Activated T-helper 1 cell treated with Interleukin-2 at 50 U/mL for 16 hours (primary cell): ENCODE measurements around the gene TASOR2.

Experiments
- DNase-seq: peaks from one replicate; pipeline ENCODE4 v3.0.0-alpha.2; 2020; ENCODE audit warnings: low read depth

TASOR2 gene

GRCh38 chr10:5684318-5684970 lies at the start of gene TASOR2:
TASOR2 (plus strand) TSS chr10:5684838; CDS start chr10:5720643, 35,805 bp downstream.
- peak; percentile 94 for DNase-seq

GRCh38 chr10:5634918-5635317 lies 49.7 kb upstream of the TASOR2 start:
- DNase-seq, result no peak

DNA sequence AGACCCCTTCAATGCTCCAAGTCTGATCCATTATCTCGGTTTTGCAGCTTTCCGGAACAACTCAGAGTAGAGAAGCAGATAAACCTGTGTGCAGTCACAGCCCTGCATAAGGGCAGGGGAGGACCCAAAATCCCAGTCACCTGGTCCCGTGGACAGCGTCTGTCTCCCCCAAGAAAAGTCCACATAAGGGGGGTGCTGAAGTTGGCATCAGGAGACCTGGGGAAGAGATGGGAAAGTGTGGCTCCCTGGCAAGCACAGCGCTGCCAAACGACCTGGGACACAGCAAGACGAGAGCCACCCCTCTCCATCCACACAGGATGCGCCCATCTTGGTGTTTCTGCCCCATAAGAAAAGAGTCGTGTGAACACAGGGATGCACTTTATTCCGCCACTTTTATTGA lies 46.1 kb upstream of the TASOR2 start:
- no peak for DNase-seq

GRCh38 chr10:5639066-5639465 lies 45.6 kb upstream of the TASOR2 start:
- no peak for DNase-seq

DNA sequence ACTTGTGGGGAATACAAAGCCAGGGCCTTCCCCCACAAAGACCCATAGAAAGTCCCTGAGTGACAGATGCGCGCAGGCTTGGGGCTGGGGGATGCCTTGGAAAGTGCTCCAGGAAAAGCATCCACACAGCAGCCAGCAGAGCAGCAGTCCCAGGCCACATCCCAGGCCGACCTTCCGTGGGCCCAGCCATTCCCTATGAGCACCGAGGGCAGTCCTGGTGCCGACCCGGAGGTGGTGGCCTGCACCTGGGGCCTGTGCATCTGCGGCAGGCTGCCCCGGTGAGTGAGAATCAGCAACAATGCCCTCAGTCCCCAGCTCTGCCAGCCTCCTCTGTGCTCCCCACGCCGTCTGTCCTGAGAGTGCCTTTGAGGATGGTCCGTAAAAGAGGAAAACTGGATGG lies 44.6 kb upstream of the TASOR2 start:
- no peak for DNase-seq

DNA sequence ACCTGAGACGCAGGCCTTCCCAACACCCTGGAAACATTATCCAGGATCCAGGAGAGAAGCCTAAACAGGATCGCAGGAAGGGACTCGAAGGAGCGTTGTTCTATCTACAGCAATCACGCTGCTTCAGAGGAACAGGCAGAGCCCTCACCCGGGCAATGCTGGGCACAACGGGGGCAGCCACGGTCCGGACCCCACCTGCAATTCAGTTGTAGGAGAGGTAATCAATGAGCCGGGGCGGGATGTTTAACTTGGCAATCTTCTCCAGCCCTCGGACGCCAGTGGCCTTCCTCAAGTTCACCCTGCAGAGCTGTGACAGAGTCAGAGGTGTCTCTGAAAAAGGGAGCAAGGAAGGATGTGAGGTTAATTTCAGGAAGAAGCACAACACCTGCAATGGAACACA lies 44.1 kb upstream of the TASOR2 start:
- DNase-seq, result no peak

DNA sequence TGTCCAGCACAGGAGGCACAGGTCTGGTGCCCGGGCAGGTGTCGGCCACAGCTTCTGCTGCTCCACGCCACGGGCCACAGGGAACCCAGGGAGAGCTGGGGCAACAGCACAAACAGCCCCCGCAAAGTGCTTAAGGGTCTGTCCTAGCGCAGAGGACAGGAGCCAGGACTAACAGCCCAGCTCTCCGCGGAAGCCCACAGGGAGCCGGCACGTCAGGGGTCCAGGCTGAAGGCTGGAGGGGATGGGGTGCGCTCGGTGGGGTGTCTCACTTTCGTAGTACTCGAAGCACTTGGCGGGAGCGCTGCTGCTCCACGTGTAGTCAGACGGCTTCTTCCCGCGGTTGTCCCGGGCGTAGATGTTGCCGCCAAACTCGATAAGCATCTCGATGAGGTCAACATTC lies 43.1 kb upstream of the TASOR2 start:
- DNase-seq, result no peak

DNA sequence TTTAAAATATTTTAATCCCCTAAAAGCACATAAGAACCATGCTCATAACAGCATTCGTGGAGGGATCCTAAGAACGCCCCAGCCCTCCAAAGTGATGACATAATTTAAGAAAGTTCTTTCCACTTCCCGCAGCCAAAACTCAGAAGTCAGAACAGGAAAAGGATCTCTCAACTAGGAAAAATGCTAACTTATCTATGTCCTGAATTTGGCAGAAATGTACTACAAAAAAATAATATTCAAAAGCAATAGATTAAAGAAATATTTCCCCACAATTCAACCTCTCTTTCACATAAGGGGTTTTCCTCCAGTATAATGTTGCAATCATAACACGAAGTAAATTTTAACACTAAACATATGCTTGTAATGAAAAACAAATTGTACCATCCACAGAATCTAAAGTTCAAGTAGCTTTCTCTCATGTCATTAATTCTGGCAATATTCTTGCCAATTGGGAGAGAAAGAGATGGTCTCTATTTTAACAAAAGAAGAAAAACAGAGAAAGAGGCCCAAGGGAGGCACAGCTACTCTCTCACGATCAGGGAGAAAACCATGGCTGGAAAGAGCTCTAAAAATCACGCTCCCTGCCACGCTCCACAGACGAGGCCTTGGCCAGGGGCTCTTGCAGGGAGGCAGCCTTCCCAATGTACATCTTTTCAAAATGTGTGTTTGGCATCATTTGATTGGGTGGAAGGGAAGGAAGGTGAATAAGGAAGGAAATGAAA lies 41.1 kb upstream of the TASOR2 start:
- no peak for DNase-seq

DNA sequence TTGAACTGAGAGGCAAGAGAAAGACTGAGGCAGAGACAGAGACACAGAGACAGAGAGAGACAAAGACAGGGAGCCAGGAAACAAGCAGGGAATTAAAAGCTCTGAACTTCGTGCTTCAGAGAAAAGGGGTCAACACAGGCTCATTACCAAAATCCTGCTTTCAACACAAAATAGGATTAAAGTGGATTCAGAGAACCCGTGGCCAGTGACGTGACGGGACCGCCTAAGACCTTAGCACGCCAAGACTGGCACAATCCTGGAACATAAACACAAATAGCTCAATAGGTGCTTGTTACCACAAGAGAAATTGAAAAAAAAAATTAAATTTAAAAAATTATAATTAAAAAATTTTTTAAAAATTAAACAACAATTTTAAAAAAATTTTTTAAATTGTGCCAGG lies 39.7 kb upstream of the TASOR2 start:
- no peak for DNase-seq

DNA sequence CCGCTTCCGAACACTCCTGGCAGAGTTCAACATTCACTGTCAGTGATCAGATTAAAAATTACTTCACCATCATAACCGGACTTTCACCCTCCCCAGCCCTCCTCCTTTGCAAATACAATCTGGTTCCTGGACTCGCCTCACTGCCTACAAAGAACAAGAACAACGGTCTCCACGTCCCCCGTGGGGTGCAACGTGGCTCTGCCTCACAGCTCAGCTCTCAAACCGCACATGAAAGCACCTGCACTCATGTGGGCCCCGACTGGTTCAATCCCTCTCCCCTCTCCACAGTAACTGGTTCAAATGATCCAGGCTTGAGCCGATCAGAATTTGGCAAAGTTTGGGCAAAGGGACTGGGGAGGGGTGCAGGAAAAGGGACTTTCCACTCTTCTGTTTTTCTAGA lies 39.3 kb upstream of the TASOR2 start:
- DNase-seq, result no peak

GRCh38 chr10:5645944-5646617 lies 38.6 kb upstream of the TASOR2 start:
- no peak for DNase-seq

GRCh38 chr10:5647507-5648240 lies 37.0 kb upstream of the TASOR2 start:
- no peak for DNase-seq

DNA sequence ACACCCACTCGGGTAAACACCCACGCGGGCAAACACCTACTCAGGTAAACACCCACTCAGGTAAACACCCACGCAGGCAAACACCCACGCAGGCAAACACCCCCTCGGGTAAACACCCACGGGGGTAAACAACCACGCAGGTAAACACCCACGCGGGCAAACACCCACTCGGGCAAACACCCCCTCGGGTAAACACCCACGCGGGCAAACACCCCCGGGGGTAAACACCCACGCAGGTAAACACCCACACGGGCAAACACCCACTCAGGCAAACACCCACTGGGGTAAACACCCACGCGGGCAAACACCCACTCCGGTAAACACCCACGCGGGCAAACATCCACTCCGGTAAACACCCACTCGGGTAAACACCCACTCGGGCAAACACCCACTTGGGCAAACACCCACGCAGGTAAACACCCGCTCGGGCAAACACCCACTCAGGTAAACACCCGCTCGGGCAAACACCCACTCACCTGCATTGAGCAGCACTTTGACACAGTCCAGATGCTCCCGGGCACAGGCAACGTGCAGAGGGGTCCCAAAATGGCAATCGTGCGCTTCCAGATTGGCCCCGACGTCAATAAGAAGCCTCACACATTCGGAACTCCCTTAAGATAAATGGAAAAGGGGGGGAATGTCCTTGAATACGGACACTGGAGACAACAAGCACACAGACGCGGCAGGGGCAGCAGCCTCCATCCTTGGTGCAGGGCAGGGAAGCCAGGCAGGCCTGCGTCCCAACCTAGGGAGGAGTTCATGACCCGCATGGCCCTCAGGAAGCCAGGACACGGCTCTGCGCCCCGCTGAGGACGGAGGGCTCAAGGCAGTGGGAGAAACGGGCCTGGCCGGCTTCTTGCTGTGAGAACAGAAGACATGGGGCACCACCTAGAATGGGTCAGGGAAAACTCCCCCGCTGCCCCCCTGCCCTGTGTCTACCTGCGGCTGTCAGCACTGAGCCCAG lies 35.9 kb upstream of the TASOR2 start:
- no peak for DNase-seq

DNA sequence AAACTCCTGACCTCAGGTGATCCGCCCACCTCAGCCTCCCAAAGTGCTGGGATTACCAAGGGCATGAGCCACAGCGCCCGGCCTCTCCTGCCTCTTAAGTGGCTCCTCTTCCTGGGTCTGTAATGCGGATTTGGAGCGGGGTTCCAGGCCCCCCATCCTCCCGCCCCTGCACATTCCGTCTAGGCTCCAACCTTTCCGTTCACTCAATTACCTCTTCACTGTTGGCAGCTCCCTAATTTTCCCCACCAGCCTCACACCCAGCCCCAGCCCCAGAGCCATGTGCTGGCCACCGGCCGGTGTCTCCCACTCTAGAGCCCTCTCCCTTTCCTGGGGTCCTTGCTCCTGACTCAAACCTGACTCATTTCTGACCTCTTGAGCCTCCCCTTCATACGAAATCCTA lies 34.9 kb upstream of the TASOR2 start:
- DNase-seq, result no peak

DNA sequence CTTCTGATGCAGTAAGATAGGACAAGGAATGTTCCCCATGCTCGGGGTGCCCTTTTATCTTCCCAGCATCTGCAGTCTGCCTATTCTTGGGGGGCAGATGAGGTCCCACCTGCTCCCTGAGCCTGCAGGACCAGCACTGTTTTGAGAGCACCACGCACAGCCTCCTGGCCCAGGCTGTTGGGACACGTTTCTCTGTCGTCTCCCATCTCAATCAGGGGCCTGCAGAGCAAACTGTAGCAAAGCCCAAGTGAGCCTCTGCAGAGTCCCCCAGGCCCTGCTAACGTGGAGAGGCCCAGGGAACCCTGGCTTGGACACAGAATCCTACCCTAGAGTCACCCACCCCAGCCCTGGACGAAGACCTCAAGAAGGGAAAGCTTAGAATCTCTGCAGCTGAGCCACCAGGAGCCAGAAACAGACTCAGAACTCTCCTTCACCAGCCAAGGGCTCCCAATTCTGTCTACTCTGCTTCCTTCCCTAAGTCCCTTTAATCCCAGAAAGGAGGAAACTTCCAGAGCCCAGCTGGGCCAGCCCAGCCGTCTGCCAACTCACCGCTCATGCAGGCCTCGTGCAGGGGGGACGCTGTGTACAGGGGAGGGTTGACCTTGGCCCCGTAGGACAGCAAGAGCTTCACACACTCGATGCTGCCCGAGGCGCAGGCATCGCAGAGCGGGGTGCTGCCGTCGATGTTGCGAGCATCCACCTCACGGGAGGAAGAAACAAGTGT lies 33.8 kb upstream of the TASOR2 start:
- no peak for DNase-seq

DNA sequence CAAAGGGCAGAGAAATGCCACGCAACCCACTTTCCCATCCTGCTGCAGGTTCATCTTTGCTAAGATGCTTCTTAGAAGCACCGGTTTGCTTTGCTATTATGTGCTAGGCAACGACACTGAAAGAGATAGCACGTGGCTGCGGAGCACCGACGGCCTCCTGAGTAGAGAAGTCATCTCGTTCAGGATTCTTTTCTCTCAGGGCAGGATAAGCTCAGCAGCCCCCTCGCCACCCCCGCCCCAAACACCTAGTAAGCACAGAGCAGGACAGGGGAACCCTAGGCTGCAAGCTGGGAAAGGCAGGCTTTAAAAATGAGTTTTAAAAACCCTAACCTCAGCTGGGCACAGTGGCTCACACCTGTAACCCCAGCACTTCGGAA lies 33.3 kb upstream of the TASOR2 start:
- DNase-seq, result no peak

DNA sequence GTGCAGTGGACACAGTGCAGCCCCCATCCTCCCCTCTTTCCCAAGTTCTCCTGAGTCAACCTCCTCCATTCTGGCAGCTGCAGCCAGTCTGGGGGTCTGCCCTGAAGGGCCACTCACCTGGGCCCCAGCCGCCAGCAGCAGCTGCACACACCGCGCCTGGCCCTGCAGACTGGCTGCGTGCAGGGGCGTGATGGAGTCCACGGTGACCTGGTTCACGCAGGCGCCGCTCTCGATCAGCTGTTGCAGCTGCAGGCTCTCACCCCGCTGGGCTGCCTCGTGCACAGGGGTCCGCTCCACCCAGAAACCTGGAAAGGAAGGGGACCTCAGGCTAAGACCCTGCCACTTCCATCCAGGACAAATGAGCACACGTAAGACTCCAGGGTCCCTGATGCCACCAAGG lies 31.9 kb upstream of the TASOR2 start:
- DNase-seq, result no peak

- no peak for DNase-seq
Observed at GRCh38 chr10:5654218-5654755, 30.4 kb upstream of the TASOR2 start.

- DNase-seq, result no peak
Observed at GRCh38 chr10:5655121-5655520, 29.5 kb upstream of the TASOR2 start.

- DNase-seq, result no peak
Observed at GRCh38 chr10:5656737-5657579, 27.7 kb upstream of the TASOR2 start.
